Stimulated activated naive CD8-positive, alpha-beta T cell treated with anti-CD3 and anti-CD28 coated beads, Interleukin-15, amount 100 ng/mL, for 72 hours (primary cell): ENCODE measurements around the gene CFAP251.

Experiments
- ATAC-seq: fragments of 150-1000 bp; cut with Tn5 transposase; 2 replicates; pipeline ENCODE4 v1.10.0; 2021; ENCODE audit warnings: mild to moderate bottlenecking, moderate library complexity
- DNase-seq, 2 donors: peaks; one replicate each; pipeline ENCODE4 v3.0.0; 2021 to 2022
- H3K27ac Mint-ChIP-seq, 2 donors: one replicate each; pipeline ENCODE4 v1.8.0; 2022; ENCODE audit warnings: mild to moderate bottlenecking in 2 of 2, mixed read lengths in 2 of 2, moderate library complexity in 2 of 2
- H3K27me3 Mint-ChIP-seq: one replicate; pipeline ENCODE4 v1.8.0; 2022; ENCODE audit warnings: mixed read lengths
- H3K4me1 Mint-ChIP-seq: one replicate; pipeline ENCODE4 v1.8.0; 2022; ENCODE audit warnings: mild to moderate bottlenecking, mixed read lengths
- H3K4me3 Mint-ChIP-seq, 2 donors: one replicate each; pipeline ENCODE4 v1.8.0; 2022; ENCODE audit warnings: mild to moderate bottlenecking in 2 of 2, mixed read lengths in 2 of 2, moderate library complexity in 1 of 2
- H3K9me3 Mint-ChIP-seq, 2 donors: one replicate each; pipeline ENCODE4 v1.8.0; 2022; ENCODE audit warnings: mixed read lengths in 2 of 2

Gene CFAP251

GRCh38 chr12:122013791-122014590, 95.6 kb downstream of the CFAP251 start:
- Mint-ChIP-seq H3K27ac (peak overlapping the region in 1 of 2 donors; percentile 50), H3K4me1 (peaks cover 12% of the 10 kb centered on the region), H3K27me3 (peaks cover 3% of the 10 kb centered on the region), H3K9me3 (no peaks in the 10 kb centered on the region), H3K4me3 (no peak overlapping the region)
- no peak for DNase-seq
- ATAC-seq: peak; percentile 14

DNA sequence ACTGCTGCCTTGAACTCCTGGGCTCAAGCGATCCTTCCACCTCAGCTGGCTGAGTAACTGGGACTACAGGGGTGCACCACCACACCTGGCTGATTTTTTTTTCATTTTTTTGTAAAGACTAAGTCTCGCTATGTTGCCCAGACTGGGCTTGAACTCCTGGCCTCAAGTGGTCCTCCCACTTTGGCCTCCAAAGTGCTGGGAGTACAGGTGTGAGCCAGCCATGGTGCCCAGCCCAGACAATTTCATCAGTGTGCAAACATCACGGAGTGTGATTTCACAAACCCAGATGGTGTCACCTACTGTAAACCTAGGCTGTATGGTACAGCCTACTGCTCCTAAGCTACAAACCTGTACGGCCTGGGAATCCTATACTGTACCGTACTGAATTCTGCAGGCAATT, 96.4 kb downstream of the CFAP251 start:
- peaks cover 11% of the 10 kb centered on the region for H3K27me3 Mint-ChIP-seq
- ATAC-seq (no peak), DNase-seq (no peak)
- H3K4me3 Mint-ChIP-seq: no peak overlapping the region
- peaks cover 12% of the 10 kb centered on the region for H3K4me1 Mint-ChIP-seq
- H3K27ac Mint-ChIP-seq: no peak overlapping the region
- H3K9me3 Mint-ChIP-seq: no peaks in the 10 kb centered on the region

DNA sequence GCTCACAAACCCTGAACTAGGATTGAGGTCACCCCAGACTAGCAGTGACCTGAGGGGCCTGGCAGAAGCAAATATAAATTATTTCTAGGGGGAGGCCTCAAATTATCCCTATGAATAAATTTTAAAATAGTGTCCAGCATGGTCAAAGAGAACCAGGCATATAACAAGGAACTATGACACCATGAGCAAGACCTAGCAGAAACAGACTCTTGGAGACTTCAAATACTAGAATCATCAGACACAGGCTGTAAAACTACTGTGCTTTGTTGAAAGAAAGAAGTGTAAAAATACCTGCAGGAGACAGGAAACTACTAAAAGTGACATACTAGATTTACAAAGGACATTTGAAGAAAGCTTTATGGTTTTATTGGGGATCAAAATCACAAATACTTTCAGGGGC, 100.1 kb downstream of the CFAP251 start:
- no peak overlapping the region for H3K27ac Mint-ChIP-seq
- peaks cover 28% of the 10 kb centered on the region for H3K27me3 Mint-ChIP-seq
- no peaks in the 10 kb centered on the region for H3K9me3 Mint-ChIP-seq
- no peak overlapping the region for H3K4me3 Mint-ChIP-seq
- ATAC-seq (no peak), DNase-seq (no peak)
- H3K4me1 Mint-ChIP-seq: peaks cover 19% of the 10 kb centered on the region

GRCh38 chr12:122018937-122019336, 100.5 kb downstream of the CFAP251 start:
- DNase-seq (no peak), ATAC-seq (no peak)
- no peak overlapping the region for H3K4me3 Mint-ChIP-seq
- peaks cover 28% of the 10 kb centered on the region for H3K27me3 Mint-ChIP-seq
- peaks cover 22% of the 10 kb centered on the region for H3K4me1 Mint-ChIP-seq
- no peaks in the 10 kb centered on the region for H3K9me3 Mint-ChIP-seq
- no peak overlapping the region for H3K27ac Mint-ChIP-seq

DNA sequence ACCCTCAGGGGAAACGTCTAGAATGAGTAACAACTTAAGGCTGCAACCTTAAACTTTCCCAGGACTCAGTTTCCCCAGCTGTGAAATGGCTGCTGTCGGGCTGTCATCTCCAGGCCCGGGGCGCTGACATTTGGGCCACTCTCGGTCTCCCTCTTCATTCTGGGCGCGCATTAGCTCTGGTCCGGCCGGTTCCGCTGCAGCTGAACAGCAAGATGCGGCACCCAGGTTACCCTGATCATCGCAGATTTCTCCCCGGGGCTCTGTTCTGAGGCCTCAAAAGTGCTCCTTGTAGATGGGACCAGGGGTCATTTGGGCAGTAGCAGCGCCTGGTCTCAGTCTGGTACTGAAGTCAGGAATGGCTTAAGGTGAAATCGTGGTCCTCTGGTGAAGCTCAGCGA, 102.4 kb downstream of the CFAP251 start:
- ATAC-seq: no peak
- peaks cover 28% of the 10 kb centered on the region for H3K27me3 Mint-ChIP-seq
- H3K4me3 Mint-ChIP-seq: peak overlapping the region; percentile 80 to 86
- DNase-seq: no peak
- no peaks in the 10 kb centered on the region for H3K9me3 Mint-ChIP-seq
- peak overlapping the region in 1 of 2 donors; percentile 76 for H3K27ac Mint-ChIP-seq
- H3K4me1 Mint-ChIP-seq: peaks cover 18% of the 10 kb centered on the region

GRCh38 chr12:122021193-122021821, 102.9 kb downstream of the CFAP251 start:
- H3K27me3 Mint-ChIP-seq: peaks cover 28% of the 10 kb centered on the region
- peaks cover 19% of the 10 kb centered on the region for H3K4me1 Mint-ChIP-seq
- peak overlapping the region in 1 of 2 donors; percentile 76 for H3K27ac Mint-ChIP-seq
- H3K9me3 Mint-ChIP-seq: no peaks in the 10 kb centered on the region
- DNase-seq: peak; percentile 24 to 25
- peak; percentile 15 for ATAC-seq
- H3K4me3 Mint-ChIP-seq: peak overlapping the region; percentile 94 to 97

DNA sequence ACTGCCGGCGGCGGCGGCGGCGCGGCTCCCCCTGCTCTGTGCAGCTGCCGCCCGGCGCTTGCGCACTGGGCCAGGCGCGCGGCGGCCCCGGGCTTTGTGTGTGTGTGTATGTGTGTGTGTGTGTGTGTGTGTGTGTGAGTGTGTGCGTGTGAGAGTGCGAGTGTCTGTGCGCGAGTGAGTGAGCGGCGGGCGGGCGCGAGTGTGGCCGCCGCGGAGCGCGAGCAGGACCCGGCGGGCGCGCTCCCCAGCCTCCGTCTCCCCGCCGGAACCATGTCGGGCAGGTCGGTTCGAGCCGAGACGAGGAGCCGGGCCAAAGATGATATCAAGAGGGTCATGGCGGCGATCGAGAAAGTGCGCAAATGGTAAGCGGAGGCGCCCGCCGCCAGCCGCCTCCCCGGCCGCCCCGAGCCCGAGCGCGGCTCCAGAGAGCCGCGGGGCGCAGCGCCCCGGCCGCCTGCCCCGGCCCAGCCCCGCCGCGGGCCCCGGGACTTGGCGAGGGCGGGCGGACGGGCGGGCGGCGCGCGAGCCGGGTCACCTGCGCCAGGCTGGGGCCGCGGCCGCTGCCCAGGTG, 103.5 kb downstream of the CFAP251 start, which contains the start of gene BCL7A:
Gene BCL7A, plus strand, starts transcription at position 63 of the 571 bp plus-strand sequence. Its CDS starts 208 bp downstream, at position 271.
- Mint-ChIP-seq H3K4me1 (peaks cover 24% of the 10 kb centered on the region), H3K27ac (peak within 1 kb of the TSS; percentile 89 to 95), H3K4me3 (peak within 1 kb of the TSS; percentile 94 to 97), H3K27me3 (peaks cover 28% of the 10 kb centered on the region), H3K9me3 (no peaks in the 10 kb centered on the region)
- peak; percentile 67 to 69 for DNase-seq
- peak; percentile 86 for ATAC-seq

DNA sequence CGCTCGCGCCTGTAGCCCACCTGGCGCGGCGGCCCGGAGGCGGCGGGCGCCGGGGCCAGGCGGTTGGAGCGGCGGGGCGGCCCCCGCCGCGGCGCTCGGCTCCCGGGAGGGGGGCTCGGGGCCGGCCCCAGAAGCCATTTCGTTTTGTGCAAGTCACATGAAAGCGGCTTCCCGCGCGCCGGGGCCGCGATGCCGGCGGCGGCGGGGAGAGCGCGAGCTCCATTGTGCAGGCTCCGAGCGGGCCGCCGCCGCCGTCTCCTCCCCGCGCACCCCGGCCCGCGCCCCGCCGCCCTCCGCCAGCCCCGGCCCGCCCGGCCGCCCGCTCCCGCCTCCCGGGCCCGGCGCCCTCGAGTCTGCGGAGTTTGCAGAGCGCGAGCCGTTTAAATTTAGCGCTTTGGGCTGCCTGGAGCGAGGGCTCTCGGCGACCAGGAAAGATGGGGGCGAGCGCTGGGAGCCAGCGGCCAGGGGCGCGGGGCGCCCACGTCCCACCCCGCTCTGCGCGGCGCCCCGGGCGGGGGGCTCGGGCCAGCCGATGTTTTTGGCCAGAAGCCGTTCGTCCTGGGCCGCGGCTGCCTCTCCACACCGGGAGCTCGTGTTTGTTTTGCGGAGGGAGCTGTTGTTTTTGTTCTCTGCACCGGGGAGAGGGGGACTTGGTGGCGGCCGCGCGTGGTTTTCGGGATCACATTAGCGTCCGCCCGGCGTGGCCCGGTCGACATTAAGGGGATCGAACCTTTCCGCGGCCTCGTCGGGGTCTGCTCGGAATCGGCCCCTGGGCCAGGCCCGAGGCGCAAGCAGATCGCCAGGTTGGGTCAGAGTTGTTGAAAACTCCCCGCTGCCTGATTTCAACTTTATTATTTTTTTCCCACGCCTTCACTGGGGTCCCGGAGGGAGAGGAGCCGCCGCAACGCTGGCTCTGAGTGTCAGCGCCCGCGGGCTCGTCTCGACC, 104.3 kb downstream of the CFAP251 start:
- Mint-ChIP-seq H3K4me3 (peak overlapping the region; percentile 87 to 89), H3K27ac (peak overlapping the region; percentile 61 to 69), H3K9me3 (no peaks in the 10 kb centered on the region), H3K4me1 (peaks cover 24% of the 10 kb centered on the region), H3K27me3 (peaks cover 28% of the 10 kb centered on the region)
- DNase-seq: peak; percentile 33 to 35
- peak; percentile 52 for ATAC-seq

GRCh38 chr12:122023339-122024131, 105.1 kb downstream of the CFAP251 start:
- ATAC-seq (peak; percentile 53), DNase-seq (peak; percentile 33 to 57)
- Mint-ChIP-seq H3K27me3 (peaks cover 28% of the 10 kb centered on the region), H3K4me3 (peak overlapping the region; percentile 87 to 89), H3K4me1 (peaks cover 26% of the 10 kb centered on the region), H3K9me3 (no peaks in the 10 kb centered on the region), H3K27ac (peak overlapping the region; percentile 61 to 69)

DNA sequence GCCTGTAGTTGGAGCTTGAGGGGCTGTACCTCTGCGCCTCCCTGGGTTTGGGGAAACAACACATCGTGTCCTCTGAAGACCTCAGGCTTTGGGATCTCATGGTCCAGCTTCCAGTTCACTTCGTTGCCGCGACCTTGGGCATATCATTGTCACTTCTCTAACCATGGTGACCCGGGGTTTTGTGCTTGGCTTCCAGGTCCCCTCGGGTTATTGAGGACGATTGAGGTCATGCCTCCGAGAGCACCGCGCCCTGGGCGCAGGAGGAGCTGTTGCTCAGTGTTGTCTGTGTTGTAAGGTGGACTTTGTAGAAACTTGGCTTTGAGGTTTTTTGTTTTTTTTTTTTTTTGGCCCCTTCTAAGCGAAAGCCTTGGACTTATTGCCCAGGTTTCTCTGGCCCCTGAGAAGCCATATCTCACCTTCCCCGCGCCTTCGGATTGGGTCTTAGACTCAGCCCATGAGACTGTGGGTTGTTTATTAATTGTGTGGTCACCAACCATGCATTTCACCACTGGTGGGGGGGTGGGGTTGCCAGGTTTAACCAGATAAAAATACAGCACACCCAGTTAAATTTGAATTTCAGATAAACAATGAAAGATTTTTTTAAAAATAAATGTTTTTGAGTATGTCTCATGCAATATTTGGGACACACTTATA, 105.9 kb downstream of the CFAP251 start:
- ATAC-seq (no peak), DNase-seq (no peak)
- Mint-ChIP-seq H3K27ac (no peak overlapping the region), H3K4me1 (peaks cover 33% of the 10 kb centered on the region), H3K9me3 (no peaks in the 10 kb centered on the region), H3K4me3 (no peak overlapping the region), H3K27me3 (peaks cover 22% of the 10 kb centered on the region)

- no peaks in the 10 kb centered on the region for H3K9me3 Mint-ChIP-seq
- DNase-seq (no peak), ATAC-seq (no peak)
- no peak overlapping the region for H3K27ac Mint-ChIP-seq
- peaks cover 39% of the 10 kb centered on the region for H3K4me1 Mint-ChIP-seq
- H3K27me3 Mint-ChIP-seq: peaks cover 7% of the 10 kb centered on the region
- no peak overlapping the region for H3K4me3 Mint-ChIP-seq
These were observed 108.4 kb downstream of the CFAP251 start for GRCh38 chr12:122026706-122027333.

GRCh38 chr12:122028165-122028904, 109.9 kb downstream of the CFAP251 start:
- Mint-ChIP-seq H3K4me1 (peaks cover 34% of the 10 kb centered on the region), H3K27me3 (peaks cover 2% of the 10 kb centered on the region), H3K4me3 (no peak overlapping the region), H3K27ac (peak overlapping the region in 1 of 2 donors; percentile 30), H3K9me3 (no peaks in the 10 kb centered on the region)
- DNase-seq: no peak
- no peak for ATAC-seq

DNA sequence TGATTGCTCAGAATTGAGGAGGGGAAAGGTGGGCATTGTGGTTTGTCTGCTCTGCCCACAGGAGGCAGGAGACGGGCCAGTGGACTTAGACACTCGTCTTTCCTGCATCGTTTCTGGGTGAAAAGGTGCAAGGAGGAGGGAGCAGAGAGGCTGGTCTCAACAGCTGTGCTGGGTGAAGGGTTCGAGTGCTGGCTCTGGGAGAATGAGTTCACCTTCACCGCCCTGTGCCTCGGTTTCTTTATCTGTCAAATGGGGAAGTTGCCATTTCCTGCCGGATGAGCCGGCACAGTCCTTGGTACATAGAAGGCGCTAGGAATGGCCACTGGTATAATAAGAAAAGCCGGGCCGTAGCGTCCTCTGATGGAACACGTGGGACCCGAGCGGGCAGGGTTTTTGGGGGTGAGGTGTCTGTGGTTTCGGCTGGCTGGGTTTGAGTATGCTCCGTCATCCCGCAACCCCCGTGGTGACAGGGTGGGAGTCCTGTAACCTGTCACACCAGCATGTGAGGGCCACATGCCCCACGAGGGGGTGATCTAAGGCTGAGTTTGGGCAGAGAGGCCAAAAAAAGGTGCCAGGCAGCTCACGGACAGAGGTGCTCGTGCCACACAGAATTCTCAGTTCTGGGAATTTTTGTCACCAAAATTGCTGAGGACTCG, 110.6 kb downstream of the CFAP251 start:
- Mint-ChIP-seq H3K4me3 (no peak overlapping the region), H3K27me3 (no peaks in the 10 kb centered on the region), H3K27ac (peak overlapping the region; percentile 30 to 64), H3K9me3 (no peaks in the 10 kb centered on the region), H3K4me1 (peaks cover 29% of the 10 kb centered on the region)
- DNase-seq: peak; percentile 33 to 68
- peak; percentile 86 for ATAC-seq
